GM19438 (cell line): ENCODE results near the gene GPC5.
"Not testable (repeated sequence)": the region's sequence is repeated elsewhere in the genome, so short reads cannot be mapped to it uniquely, and the experiment has no call there.

Experiments used
- ATAC-seq: cut with Tn5 transposase; IDR thresholded peaks from one replicate; pipeline ENCODE4 v1.9.1; 2021; ENCODE audit warnings: low read depth; ENCODE audit not compliant: unreplicated experiment

Gene GPC5

GRCh38 chr13:91644806-91645205 is 246.4 kb downstream of the GPC5 start:
- no peak for ATAC-seq

GRCh38 chr13:91647361-91647990 is 249.1 kb downstream of the GPC5 start:
- ATAC-seq: no peak

- no peak for ATAC-seq
Measured at GRCh38 chr13:91648012-91648411, 249.6 kb downstream of the GPC5 start.

DNA sequence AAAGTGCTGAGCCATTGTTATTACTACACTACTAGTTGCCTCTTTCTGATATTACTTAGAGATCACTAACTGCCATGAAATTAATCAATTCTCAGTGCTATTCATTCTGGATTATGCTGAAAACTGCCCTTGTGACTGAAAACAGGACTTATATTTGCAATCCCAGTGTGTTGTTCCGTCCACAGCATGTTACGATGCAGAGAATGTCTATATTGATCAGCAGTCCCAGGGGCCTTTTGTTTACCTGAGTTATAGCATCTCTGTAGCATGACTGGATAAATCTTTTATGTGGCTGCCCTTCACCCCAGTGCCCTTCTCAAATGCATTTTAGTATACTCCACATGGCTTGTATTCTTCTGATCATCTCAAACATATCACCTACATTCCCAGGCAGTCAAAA is 251.0 kb downstream of the GPC5 start:
- ATAC-seq: no peak

DNA sequence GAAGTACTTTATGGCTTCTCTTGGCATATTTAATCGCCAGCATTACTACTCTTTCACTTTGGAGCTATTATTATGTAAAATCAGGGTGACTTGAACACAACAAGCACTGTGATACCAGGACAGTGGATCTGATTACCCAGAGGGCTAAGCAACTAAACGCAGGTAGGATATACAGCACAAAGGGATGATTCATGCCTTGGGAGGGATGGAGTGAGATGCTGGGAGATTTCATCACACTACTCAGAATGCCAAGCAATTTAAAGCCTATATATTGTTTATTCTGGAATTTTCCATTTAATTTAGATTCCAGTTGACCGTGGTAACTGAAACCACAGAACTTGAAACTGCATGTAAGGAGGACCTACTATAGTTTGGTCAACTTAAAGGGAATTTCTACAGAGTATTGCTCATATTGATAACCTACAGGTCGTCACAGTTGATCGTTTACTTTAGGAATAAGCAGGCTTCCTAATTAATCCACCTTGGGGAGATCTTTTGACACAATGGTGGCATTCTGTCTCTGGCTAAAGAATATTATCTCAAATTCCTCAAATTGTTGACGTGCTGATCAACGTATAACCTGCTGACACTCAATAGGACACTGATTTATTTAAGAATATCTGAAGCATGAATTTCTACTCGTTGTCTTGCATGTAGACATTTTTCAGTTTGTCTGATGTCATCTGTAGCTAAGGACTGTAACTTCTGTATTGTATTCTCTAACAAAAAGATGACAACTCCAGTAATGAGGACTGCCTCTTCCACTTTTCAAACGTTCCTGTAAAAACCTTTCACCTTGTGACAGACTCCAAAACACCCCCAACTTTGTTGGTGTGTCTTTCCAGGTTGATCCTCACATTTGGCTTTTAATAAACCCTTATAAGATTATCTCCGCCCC is 254.2 kb downstream of the GPC5 start:
- no peak for ATAC-seq

- no peak for ATAC-seq
Measured at GRCh38 chr13:91655731-91656130, 257.3 kb downstream of the GPC5 start.

DNA sequence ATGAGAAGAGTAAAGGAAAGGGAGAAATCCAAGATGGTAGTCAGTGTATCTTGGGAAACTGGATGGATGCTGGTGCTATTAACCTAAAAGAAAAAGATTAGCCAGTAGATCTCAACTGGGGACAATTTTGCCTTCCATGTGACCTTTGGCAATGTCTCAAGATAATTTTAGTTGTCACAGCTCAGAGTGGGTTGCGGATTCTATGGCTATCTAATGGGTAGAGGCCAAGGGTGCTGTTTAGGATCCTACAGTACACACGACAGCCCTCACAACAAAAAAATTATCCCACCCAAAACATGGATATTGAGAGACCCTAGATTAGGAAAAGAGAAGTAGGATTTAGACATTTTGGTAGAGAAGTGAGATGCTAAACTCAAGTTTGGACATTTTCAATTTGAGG is 258.9 kb downstream of the GPC5 start:
- no peak for ATAC-seq

- no peak for ATAC-seq
Measured at GRCh38 chr13:91659256-91660075, 261.0 kb downstream of the GPC5 start.

GRCh38 chr13:91660076-91660415 is 261.6 kb downstream of the GPC5 start:
- no peak for ATAC-seq

DNA sequence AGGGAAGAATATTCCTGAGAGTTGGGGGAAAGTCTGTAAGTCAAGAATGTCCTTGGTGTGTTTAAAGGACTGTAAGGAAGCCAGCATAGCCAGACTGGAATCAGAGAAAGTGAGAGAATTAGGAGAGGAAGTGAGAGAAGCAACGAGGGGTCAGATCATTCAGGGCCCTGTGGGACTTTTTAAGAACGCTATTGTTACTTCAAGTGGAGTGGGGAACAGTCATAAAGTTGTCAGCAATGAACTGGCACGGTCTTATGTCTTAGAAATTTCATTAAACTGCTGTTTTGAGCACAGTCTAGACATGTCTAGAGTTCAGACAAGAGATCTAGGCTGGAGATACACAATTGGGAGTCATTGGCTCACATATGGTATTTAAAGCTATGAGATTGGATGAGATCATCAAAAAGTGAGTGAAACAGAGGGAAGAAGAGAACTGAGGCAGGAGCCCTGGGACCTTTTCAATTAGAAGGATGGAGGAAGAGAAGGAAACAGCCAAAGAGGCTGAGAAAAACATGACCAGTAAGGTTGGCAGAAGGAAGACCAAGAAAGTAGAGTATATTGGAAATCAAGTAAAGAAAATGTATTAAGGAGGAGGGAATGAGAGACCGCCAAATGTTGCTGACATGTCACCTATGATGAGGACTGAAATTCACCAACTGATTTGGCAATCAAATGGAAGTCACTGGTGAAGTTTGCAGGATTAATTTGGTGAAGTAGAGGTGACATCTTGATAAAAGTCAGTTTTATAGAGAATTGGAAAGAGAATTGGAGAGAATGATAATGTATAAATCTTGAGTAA is 263.5 kb downstream of the GPC5 start:
- no peak for ATAC-seq

GRCh38 chr13:91664039-91664438 is 265.6 kb downstream of the GPC5 start:
- ATAC-seq: no peak

GRCh38 chr13:91667486-91667885 is 269.1 kb downstream of the GPC5 start:
- ATAC-seq: no peak

DNA sequence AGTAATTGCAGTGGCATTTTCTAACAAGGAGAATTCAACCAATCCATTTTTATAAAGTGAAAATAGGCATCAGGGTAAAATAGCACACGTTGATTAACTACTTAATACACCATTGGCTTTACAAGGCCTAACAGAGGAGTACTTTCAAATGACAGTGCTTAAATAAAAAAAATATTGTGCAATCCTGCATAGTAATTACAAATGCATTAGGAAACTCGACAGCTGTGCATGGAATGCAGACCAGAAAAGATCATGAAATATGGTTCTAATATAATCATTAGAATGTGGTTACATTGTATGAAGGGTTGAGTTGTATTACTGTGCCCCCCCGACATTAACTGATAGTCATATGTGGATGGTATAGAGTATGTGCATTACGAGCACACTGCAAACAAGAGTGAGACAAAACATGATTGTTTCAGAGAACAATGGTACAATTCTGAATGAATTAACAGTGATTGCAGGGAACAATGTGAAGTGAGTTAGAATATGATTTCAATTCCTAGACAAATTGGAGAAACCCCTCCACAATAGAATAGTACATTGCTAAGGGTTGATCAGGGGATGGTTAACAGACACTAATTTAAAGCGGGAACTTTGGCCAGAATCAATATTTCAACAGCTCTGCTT is 270.6 kb downstream of the GPC5 start:
- ATAC-seq: no peak

- ATAC-seq: not testable (repeated sequence)
Measured at GRCh38 chr13:91674347-91674746, 275.9 kb downstream of the GPC5 start.

DNA sequence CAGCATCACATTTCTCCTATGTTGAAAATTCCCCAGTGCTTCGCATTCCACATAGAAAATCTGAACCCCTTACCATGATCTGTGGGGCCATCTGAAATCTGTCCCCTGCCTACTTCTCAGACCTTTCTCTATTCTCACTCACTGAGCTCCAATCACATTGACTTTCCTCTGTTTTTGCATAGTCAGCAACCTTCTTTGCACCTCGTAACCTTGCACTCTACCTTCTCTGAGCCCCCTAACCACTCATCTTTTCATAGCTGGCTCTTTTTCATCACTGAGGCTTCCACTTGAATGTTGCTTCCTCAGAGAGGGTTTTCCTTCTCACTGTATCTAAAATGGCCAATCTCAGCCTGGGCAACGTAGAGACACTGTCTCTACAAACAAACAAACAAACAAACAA is 286.3 kb downstream of the GPC5 start:
- ATAC-seq: no peak

DNA sequence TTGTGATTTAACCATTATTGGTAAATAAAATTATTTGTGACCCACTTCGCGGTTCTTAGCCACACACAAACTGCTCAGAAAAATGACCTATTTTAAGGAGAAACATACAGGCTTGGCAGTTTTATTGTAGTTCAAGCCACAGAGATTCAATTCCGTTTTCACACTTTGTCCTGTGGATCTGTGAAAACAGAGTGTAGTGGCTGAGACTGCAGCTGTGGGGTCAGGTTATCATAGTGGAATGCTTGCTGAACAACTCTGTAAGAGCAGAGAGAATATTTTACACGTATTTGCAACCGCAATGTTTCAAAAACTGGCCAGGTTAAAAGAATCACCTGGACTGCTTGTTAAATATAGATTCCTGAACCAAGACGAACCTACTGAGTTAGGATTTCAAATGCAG is 292.5 kb downstream of the GPC5 start:
- ATAC-seq: no peak

GRCh38 chr13:91693466-91693865 is 295.0 kb downstream of the GPC5 start:
- no peak for ATAC-seq

DNA sequence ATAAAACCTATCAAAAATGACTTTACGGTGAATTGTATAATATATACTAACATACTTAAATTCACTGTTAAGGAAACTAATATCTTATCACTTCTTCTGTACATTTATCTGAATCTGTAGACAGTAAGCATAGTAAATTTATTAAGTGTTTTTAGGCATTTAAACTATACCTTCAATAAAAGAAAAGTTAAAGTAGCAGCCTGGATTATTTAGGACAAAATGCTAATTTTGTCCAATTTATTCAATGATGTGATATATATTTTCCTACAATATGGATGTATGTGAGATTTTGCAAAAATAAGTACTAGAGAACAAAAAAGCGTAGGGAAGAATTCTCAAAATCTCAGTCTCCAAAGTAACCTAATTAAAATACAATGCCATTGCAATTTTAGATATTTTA is 299.9 kb downstream of the GPC5 start:
- no peak for ATAC-seq

DNA sequence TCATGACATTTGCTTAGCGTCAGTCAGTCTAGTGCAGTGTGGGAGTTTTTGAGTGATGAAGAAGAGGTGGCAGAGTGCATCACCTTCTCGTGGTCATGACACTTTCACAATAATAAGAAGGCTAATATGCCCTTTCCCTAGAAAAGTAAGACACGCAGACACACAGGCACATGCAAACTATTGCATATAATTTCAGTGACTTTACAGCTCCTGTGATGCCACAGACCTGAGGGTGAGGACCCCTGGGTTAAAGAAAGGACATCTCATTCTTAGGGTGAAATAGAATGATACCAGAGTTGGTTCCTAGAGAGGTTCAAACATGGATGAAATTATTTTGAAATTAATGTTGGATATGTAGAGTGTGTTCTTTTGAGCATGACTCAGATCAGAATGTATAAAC is 300.3 kb downstream of the GPC5 start:
- no peak for ATAC-seq

DNA sequence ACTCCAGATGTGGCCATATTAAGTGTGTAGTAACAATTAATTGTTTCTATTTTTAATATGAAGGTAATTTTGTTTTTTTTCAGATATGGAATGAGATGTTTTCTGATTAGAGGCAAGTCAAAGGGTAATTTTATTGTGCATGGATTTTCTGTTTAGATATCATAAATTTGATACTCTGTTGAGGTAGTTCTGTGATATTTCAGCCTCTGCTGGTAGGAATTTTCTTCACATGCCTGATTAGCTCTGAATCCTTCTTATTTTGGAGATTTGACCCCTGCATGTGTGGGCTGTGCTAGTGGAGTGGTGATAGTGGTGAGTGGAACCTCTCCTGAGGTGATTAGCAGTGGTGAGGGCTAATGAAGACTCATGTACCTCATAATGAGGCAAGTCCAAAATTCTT is 301.4 kb downstream of the GPC5 start:
- no peak for ATAC-seq
